ENCODE data around the gene COL4A2.

- TF ChIP-seq JUND (IDR thresholded peaks at IDR 0.05) (no peak), CTCF (IDR thresholded peaks at IDR 0.05; ENCODE audit: low read depth, low read length, missing input control) (no peak), GABPA (IDR thresholded peaks at IDR 0.05 in 1 of 2, conservative IDR thresholded peaks at IDR 0.05 in 1 of 2) (no peak)
- TF ChIP-seq, protein P1, sequence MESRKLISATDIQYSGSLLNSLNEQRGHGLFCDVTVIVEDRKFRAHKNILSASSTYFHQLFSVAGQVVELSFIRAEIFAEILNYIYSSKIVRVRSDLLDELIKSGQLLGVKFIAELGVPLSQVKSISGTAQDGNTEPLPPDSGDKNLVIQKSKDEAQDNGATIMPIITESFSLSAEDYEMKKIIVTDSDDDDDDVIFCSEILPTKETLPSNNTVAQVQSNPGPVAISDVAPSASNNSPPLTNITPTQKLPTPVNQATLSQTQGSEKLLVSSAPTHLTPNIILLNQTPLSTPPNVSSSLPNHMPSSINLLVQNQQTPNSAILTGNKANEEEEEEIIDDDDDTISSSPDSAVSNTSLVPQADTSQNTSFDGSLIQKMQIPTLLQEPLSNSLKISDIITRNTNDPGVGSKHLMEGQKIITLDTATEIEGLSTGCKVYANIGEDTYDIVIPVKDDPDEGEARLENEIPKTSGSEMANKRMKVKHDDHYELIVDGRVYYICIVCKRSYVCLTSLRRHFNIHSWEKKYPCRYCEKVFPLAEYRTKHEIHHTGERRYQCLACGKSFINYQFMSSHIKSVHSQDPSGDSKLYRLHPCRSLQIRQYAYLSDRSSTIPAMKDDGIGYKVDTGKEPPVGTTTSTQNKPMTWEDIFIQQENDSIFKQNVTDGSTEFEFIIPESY (IDR thresholded peaks at IDR 0.05), result no peak
- TF ChIP-seq, protein P2, sequence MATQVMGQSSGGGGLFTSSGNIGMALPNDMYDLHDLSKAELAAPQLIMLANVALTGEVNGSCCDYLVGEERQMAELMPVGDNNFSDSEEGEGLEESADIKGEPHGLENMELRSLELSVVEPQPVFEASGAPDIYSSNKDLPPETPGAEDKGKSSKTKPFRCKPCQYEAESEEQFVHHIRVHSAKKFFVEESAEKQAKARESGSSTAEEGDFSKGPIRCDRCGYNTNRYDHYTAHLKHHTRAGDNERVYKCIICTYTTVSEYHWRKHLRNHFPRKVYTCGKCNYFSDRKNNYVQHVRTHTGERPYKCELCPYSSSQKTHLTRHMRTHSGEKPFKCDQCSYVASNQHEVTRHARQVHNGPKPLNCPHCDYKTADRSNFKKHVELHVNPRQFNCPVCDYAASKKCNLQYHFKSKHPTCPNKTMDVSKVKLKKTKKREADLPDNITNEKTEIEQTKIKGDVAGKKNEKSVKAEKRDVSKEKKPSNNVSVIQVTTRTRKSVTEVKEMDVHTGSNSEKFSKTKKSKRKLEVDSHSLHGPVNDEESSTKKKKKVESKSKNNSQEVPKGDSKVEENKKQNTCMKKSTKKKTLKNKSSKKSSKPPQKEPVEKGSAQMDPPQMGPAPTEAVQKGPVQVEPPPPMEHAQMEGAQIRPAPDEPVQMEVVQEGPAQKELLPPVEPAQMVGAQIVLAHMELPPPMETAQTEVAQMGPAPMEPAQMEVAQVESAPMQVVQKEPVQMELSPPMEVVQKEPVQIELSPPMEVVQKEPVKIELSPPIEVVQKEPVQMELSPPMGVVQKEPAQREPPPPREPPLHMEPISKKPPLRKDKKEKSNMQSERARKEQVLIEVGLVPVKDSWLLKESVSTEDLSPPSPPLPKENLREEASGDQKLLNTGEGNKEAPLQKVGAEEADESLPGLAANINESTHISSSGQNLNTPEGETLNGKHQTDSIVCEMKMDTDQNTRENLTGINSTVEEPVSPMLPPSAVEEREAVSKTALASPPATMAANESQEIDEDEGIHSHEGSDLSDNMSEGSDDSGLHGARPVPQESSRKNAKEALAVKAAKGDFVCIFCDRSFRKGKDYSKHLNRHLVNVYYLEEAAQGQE (IDR thresholded peaks at IDR 0.05), result no peak
- TF ChIP-seq, protein P3, sequence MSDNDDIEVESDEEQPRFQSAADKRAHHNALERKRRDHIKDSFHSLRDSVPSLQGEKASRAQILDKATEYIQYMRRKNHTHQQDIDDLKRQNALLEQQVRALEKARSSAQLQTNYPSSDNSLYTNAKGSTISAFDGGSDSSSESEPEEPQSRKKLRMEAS (IDR thresholded peaks at IDR 0.05), result no peak
These were observed 249.1 kb downstream of the COL4A2 start for GRCh38 chr13:110556224-110556606.

All from liver (tissue), 3 donors.